ENCODE measurements around the gene FOXL1. TPM values are rescaled to one million over a fixed set of nuclear protein-coding genes. Genes with fewer than 3 reads are reported as not detected.

Gene FOXL1
- polyA plus RNA-seq, 1 donor (not counting 4 experiments of a cell fraction or from before 2014, with no cell fraction given): 0.10 TPM

GRCh38 chr16:86628614-86629013 is 50.3 kb downstream of the FOXL1 start:
- H3K9me3 ChIP-seq (ENCODE audit: control insufficient read depth, low read depth, low read length): no peaks in the 10 kb centered on the region
- H3K9ac ChIP-seq (ENCODE audit: control insufficient read depth, extremely low read depth, insufficient read depth, low read length): no peak overlapping the region
- TF ChIP-seq EZH2 (IDR thresholded peaks at IDR 0.05; ENCODE audit: low read length): no peak
- TF ChIP-seq, protein P1, sequence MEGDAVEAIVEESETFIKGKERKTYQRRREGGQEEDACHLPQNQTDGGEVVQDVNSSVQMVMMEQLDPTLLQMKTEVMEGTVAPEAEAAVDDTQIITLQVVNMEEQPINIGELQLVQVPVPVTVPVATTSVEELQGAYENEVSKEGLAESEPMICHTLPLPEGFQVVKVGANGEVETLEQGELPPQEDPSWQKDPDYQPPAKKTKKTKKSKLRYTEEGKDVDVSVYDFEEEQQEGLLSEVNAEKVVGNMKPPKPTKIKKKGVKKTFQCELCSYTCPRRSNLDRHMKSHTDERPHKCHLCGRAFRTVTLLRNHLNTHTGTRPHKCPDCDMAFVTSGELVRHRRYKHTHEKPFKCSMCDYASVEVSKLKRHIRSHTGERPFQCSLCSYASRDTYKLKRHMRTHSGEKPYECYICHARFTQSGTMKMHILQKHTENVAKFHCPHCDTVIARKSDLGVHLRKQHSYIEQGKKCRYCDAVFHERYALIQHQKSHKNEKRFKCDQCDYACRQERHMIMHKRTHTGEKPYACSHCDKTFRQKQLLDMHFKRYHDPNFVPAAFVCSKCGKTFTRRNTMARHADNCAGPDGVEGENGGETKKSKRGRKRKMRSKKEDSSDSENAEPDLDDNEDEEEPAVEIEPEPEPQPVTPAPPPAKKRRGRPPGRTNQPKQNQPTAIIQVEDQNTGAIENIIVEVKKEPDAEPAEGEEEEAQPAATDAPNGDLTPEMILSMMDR (optimal IDR thresholded peaks at IDR 0.05 in 1 of 3, IDR thresholded peaks at IDR 0.05 in 1 of 3, conservative IDR thresholded peaks at IDR 0.05 in 1 of 3; ENCODE audit: extremely low read depth in 1 of 3, insufficient read depth in 2 of 3, low read length in 3 of 3): no peak
- dilution Hi-C loops (cut with MboI; ENCODE audit: extremely low pct_ligation_motif_present, low sequenced_read_pairs): no loop called here
- FAIRE-seq (no peak), DNase-seq (ENCODE audit: low read depth, low spot score) (no peak)
- no peaks in the 10 kb centered on the region for H3K36me3 ChIP-seq (ENCODE audit: control insufficient read depth in 2 of 2, extremely low read depth in 1 of 2, insufficient read depth in 2 of 2, low read length in 2 of 2)
- H4K20me1 ChIP-seq (ENCODE audit: control insufficient read depth, extremely low read depth, insufficient read depth, low read length): no peaks in the 10 kb centered on the region
- H3K27me3 ChIP-seq (ENCODE audit: control insufficient read depth, extremely low read depth, insufficient read depth, low read length): no peaks in the 10 kb centered on the region
- no peaks in the 10 kb centered on the region for H3K79me2 ChIP-seq (ENCODE audit: control insufficient read depth, insufficient read depth, low read length)
- no peak overlapping the region for H2AFZ ChIP-seq (ENCODE audit: control insufficient read depth, low read length)
- H3K27ac ChIP-seq (ENCODE audit: control insufficient read depth, insufficient read depth, low read length): no peak overlapping the region
- no peaks in the 10 kb centered on the region for H3K9me1 ChIP-seq (ENCODE audit: control insufficient read depth, extremely low read depth, insufficient read depth, low read length)
- H3K4me2 ChIP-seq (ENCODE audit: control insufficient read depth, extremely low read depth, insufficient read depth, low read depth, low read length): no peak overlapping the region
- peaks cover 6% of the 10 kb centered on the region for H3K4me1 ChIP-seq (ENCODE audit: control insufficient read depth, extremely low read depth, insufficient read depth, low read length)
- H3K4me3 ChIP-seq (ENCODE audit: control insufficient read depth in 2 of 3, extremely low read depth in 1 of 3, insufficient read depth in 2 of 3, low read depth in 1 of 3, low read length in 3 of 3): no peak overlapping the region

- no peak overlapping the region for H3K9ac ChIP-seq (ENCODE audit: control insufficient read depth, extremely low read depth, insufficient read depth, low read length)
- FAIRE-seq (no peak), DNase-seq (ENCODE audit: low read depth, low spot score) (no peak)
- no peaks in the 10 kb centered on the region for H3K27me3 ChIP-seq (ENCODE audit: control insufficient read depth, extremely low read depth, insufficient read depth, low read length)
- TF ChIP-seq, protein P1 (optimal IDR thresholded peaks at IDR 0.05 in 1 of 3, IDR thresholded peaks at IDR 0.05 in 1 of 3, conservative IDR thresholded peaks at IDR 0.05 in 1 of 3; ENCODE audit: extremely low read depth in 1 of 3, insufficient read depth in 2 of 3, low read length in 3 of 3): no peak
- no peak overlapping the region for H2AFZ ChIP-seq (ENCODE audit: control insufficient read depth, low read length)
- no peak overlapping the region for H3K4me3 ChIP-seq (ENCODE audit: control insufficient read depth in 2 of 3, extremely low read depth in 1 of 3, insufficient read depth in 2 of 3, low read depth in 1 of 3, low read length in 3 of 3)
- peaks cover 3% of the 10 kb centered on the region for H3K4me1 ChIP-seq (ENCODE audit: control insufficient read depth, extremely low read depth, insufficient read depth, low read length)
- H3K4me2 ChIP-seq (ENCODE audit: control insufficient read depth, extremely low read depth, insufficient read depth, low read depth, low read length): no peak overlapping the region
- H3K79me2 ChIP-seq (ENCODE audit: control insufficient read depth, insufficient read depth, low read length): no peaks in the 10 kb centered on the region
- H3K36me3 ChIP-seq (ENCODE audit: control insufficient read depth in 2 of 2, extremely low read depth in 1 of 2, insufficient read depth in 2 of 2, low read length in 2 of 2): no peaks in the 10 kb centered on the region
- no peak overlapping the region for H3K27ac ChIP-seq (ENCODE audit: control insufficient read depth, insufficient read depth, low read length)
- H3K9me3 ChIP-seq (ENCODE audit: control insufficient read depth, low read depth, low read length): no peaks in the 10 kb centered on the region
- no peaks in the 10 kb centered on the region for H3K9me1 ChIP-seq (ENCODE audit: control insufficient read depth, extremely low read depth, insufficient read depth, low read length)
- H4K20me1 ChIP-seq (ENCODE audit: control insufficient read depth, extremely low read depth, insufficient read depth, low read length): no peaks in the 10 kb centered on the region
- dilution Hi-C loops (cut with MboI; ENCODE audit: extremely low pct_ligation_motif_present, low sequenced_read_pairs): no loop called here
These were observed 52.1 kb downstream of the FOXL1 start for GRCh38 chr16:86630471-86630870.

Data from keratinocyte (primary cell).